ENCODE data around the gene SLC9A9. TPM values are rescaled to one million over a fixed set of nuclear protein-coding genes. Genes with fewer than 3 reads are reported as not detected.

Gene SLC9A9
- total and polyA plus RNA-seq, 10 of the 15 experiments (the other 5 are each of a cell fraction or from before 2014, with no cell fraction given), result 3.5 to 14.2 (median 9.3) TPM

DNA sequence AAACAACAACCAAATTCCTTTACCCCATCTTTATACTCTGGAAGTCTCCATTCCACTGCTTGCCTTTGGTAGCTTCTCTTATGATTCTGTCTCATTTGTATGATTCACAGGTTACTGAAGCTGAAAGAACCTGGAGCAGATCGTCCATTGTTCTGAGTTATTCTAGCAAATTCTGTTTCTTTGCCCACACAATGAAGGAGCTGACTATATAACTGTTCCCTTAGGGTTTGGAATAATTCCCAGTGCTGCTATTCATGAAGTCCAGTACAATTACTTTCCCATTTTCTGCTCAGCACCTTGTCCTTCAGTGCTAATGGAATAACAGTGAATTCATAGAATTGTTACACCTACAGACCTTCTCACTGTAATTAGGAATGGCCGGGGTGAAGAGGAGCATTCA, 560.9 kb downstream of the SLC9A9 start:
- Histone ChIP-seq H3K79me2 (ENCODE audit: control insufficient read depth, insufficient read depth, low read length) (no peaks in the 10 kb centered on the region), H3K9ac (ENCODE audit: control insufficient read depth, insufficient read depth, low read length) (no peak overlapping the region), H3K4me3 (no peak overlapping the region), H2AFZ (ENCODE audit: control insufficient read depth, low read depth, low read length) (no peak overlapping the region), H3K27ac (ENCODE audit: control insufficient read depth, insufficient read depth) (no peak overlapping the region), H4K20me1 (ENCODE audit: control insufficient read depth, insufficient read depth) (no peaks in the 10 kb centered on the region), H3K27me3 (replicated peaks in 1 of 2; ENCODE audit: control insufficient read depth in 2 of 2, insufficient read depth in 2 of 2, low read length in 1 of 2) (no peaks in the 10 kb centered on the region), H3K36me3 (ENCODE audit: control insufficient read depth in 2 of 2, insufficient read depth in 2 of 2, low read length in 1 of 2) (no peaks in the 10 kb centered on the region), H3K9me3 (replicated peaks; ENCODE audit: control insufficient read depth, insufficient read depth, low read length) (no peaks in the 10 kb centered on the region), H3K4me1 (ENCODE audit: control insufficient read depth, insufficient read depth, low read length) (no peaks in the 10 kb centered on the region), H3K4me2 (ENCODE audit: control insufficient read depth, insufficient read depth) (no peak overlapping the region)
- intact Hi-C loops (cut with micrococcal nuclease; ENCODE audit: unreplicated experiment), result no loop called here
- DNase-seq (ENCODE audit: low read depth, low spot score) (no peak), ATAC-seq (no peak), FAIRE-seq (no peak)
- no peak for TF ChIP-seq ETV6 (conservative IDR thresholded peaks at IDR 0.05 in 1 of 2, IDR thresholded peaks at IDR 0.05 in 1 of 2; ENCODE audit: borderline replicate concordance in 1 of 2, low read depth in 1 of 2)
- no peak for TF ChIP-seq LARP7 (IDR thresholded peaks at IDR 0.05)
- no peak for TF ChIP-seq MTA3 (IDR thresholded peaks at IDR 0.05; ENCODE audit: borderline replicate concordance, low read length)
- TF ChIP-seq, protein P1, sequence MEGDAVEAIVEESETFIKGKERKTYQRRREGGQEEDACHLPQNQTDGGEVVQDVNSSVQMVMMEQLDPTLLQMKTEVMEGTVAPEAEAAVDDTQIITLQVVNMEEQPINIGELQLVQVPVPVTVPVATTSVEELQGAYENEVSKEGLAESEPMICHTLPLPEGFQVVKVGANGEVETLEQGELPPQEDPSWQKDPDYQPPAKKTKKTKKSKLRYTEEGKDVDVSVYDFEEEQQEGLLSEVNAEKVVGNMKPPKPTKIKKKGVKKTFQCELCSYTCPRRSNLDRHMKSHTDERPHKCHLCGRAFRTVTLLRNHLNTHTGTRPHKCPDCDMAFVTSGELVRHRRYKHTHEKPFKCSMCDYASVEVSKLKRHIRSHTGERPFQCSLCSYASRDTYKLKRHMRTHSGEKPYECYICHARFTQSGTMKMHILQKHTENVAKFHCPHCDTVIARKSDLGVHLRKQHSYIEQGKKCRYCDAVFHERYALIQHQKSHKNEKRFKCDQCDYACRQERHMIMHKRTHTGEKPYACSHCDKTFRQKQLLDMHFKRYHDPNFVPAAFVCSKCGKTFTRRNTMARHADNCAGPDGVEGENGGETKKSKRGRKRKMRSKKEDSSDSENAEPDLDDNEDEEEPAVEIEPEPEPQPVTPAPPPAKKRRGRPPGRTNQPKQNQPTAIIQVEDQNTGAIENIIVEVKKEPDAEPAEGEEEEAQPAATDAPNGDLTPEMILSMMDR (IDR thresholded peaks at IDR 0.05 in 2 of 3, conservative IDR thresholded peaks at IDR 0.05 in 1 of 3; ENCODE audit: control insufficient read depth in 2 of 3, extremely low read depth in 1 of 3, insufficient read depth in 1 of 3, low read depth in 3 of 3, low read length in 3 of 3), result no peak
- ChIA-PET SMC1A (ENCODE audit: uncharacterized antibody, unreplicated experiment) (interaction anchor here (0.7 to 1.8 kb wide), 3 partner anchors 14 to 164 kb away, joined by 3 to 5 read pairs (median 3); no protein-coding TSS in a partner anchor), CTCF (no interaction called here), POLR2A (interaction anchor here (1.2 kb wide), 1 partner anchor 13 kb away, joined by 3 read pairs; no protein-coding TSS in a partner anchor), RAD21 (ENCODE audit: unreplicated experiment) (no interaction called here)
- no TSS peak for BruUV-seq (replicated peaks)
- 78% methylated on average over 2 of the region's 2 CpGs for WGBS (ENCODE audit: insufficient coverage, insufficient replicate concordance, low lambda C conversion rate, missing lambda C conversion rate)
- in situ Hi-C loops (cut with MboI), result no loop called here
